Suprapubic skin (tissue), 4 donors: ENCODE data around the gene STIP1. TPM values are rescaled to one million over a fixed set of nuclear protein-coding genes. Genes with fewer than 3 reads are reported as not detected.

Experiments
- DNase-seq, 2 donors: peaks; one replicate each; pipeline ENCODE4 v3.0.0-alpha.2; 2019; ENCODE audit warnings: low spot score in 2 of 2
- H3K27ac ChIP-seq: fragments of 200-600 bp; sonication (generic); one replicate; pipeline ENCODE4 v1.5.1; 2019
- H3K27me3 ChIP-seq: fragments of 200-600 bp; sonication (generic); one replicate; pipeline ENCODE4 v1.5.1; 2019
- H3K36me3 ChIP-seq: fragments of 200-600 bp; sonication (generic); one replicate; pipeline ENCODE4 v1.5.1; 2019
- H3K4me1 ChIP-seq: fragments of 200-600 bp; sonication (generic); one replicate; pipeline ENCODE4 v1.5.1; 2019
- H3K4me3 ChIP-seq: fragments of 200-600 bp; sonication (generic); one replicate; pipeline ENCODE4 v1.5.1; 2019; ENCODE audit warnings: mild to moderate bottlenecking
- H3K9me3 ChIP-seq: fragments of 200-600 bp; sonication (generic); one replicate; pipeline ENCODE4 v1.5.1; 2019
- CTCF ChIP-seq, 2 donors: fragments of 200-600 bp in 1 of 2; fragments of 450-650 bp in 1 of 2; sonication (generic) in 1 of 2; IDR thresholded peaks; one replicate each; pipeline ENCODE4 v1.5.1; 2016 to 2019; ENCODE audit warnings: antibody characterized with exemption in 2 of 2, mild to moderate bottlenecking in 1 of 2, moderate library complexity in 1 of 2
- EP300 ChIP-seq: sonication (generic); formaldehyde crosslinking; IDR thresholded peaks from one replicate; pipeline ENCODE4 v1.6.1; 2017; ENCODE audit warnings: antibody characterized with exemption
- POLR2A ChIP-seq, 2 donors: fragments of 450-650 bp; IDR thresholded peaks; one replicate each; pipeline ENCODE4 v1.6.1; 2017; ENCODE audit warnings: antibody characterized with exemption in 2 of 2, mild to moderate bottlenecking in 2 of 2, moderate library complexity in 2 of 2
- POLR2AphosphoS5 ChIP-seq, 3 donors: sonication (generic); formaldehyde crosslinking; IDR thresholded peaks; one replicate each; pipeline ENCODE4 v1.6.1; 2017; ENCODE audit warnings: antibody characterized with exemption in 3 of 3
- WGBS: methylation state at CpG from one replicate; pipeline ENCODE4 v1.1.5; 2018; 5-methylcytosine and 5-hydroxymethylcytosine counted together
- total RNA-seq, 4 donors: library from RNA; depleted of rRNA; stranded (reverse); fragments of >200 nt; gene quantifications; one replicate each; pipeline ENCODE4 v1.1.0, GENCODE V29; 2016

The STIP1 gene
- total RNA-seq, 4 donors from 2014 or later, result 47.1 to 93.9 (median 87.4) TPM

GRCh38 chr11:64253481-64253880, 67.5 kb downstream of the STIP1 start:
- TF ChIP-seq EP300 (no peak), POLR2A (IDR thresholded peaks at IDR 0.05) (no peak), POLR2AphosphoS5 (IDR thresholded peaks at IDR 0.05) (no peak), CTCF (IDR thresholded peaks at IDR 0.05) (no peak)
- Histone ChIP-seq H3K27ac (no peak overlapping the region), H3K36me3 (peaks cover 41% of the 10 kb centered on the region), H3K27me3 (no peaks in the 10 kb centered on the region), H3K4me3 (no peak overlapping the region), H3K4me1 (peaks cover 33% of the 10 kb centered on the region), H3K9me3 (no peaks in the 10 kb centered on the region)
- 52% methylated on average over 2 of the region's 5 CpGs for WGBS
- no peak for DNase-seq

Other genes with a start within 250 kb of the STIP1 start
- 10 to 100 TPM in 1 of 4 donors, 1 to 10 TPM in 3; 5.4 to 19.2 (median 8.2) TPM for gene NAA40, start 247.2 kb upstream of the STIP1 start, total RNA-seq
- gene COX8A, start 211.6 kb upstream of the STIP1 start, total RNA-seq, result 100 to 1,000 TPM; 352 to 718 (median 708) TPM
- gene OTUB1, start 199.7 kb upstream of the STIP1 start, total RNA-seq, result 100 to 1,000 TPM in 1 of 4 donors, 10 to 100 TPM in 3; 78.4 to 117 (median 93.5) TPM
- not detected for gene FLRT1, start 150.2 kb upstream of the STIP1 start, total RNA-seq
- gene MACROD1, start 20.1 kb upstream of the STIP1 start, total RNA-seq, result 10 to 100 TPM; 29.2 to 64.6 (median 46.2) TPM
- gene FERMT3, start 20.6 kb downstream of the STIP1 start, total RNA-seq, result 10 to 100 TPM in 2 of 4 donors, 1 to 10 TPM in 2; 4.7 to 22.2 (median 8.2) TPM
- gene TRPT1, start 40.0 kb downstream of the STIP1 start, total RNA-seq, result 10 to 100 TPM; 48.4 to 62.2 (median 52.8) TPM
- 10 to 100 TPM; 44.5 to 66.1 (median 54.4) TPM for gene NUDT22, start 40.1 kb downstream of the STIP1 start, total RNA-seq
- 10 to 100 TPM; 26.9 to 55.1 (median 37.3) TPM for gene DNAJC4, start 44.4 kb downstream of the STIP1 start, total RNA-seq
- gene VEGFB, start 48.4 kb downstream of the STIP1 start, total RNA-seq, result 10 to 100 TPM; 56.1 to 75.0 (median 65.5) TPM
- gene FKBP2, start 54.9 kb downstream of the STIP1 start, total RNA-seq, result 10 to 100 TPM; 43.9 to 64.7 (median 53.4) TPM
- gene PPP1R14B, start 60.8 kb downstream of the STIP1 start, total RNA-seq, result 100 to 1,000 TPM; 127 to 220 (median 158) TPM
- gene PLCB3, start 65.4 kb downstream of the STIP1 start, total RNA-seq, result 10 to 100 TPM; 33.3 to 46.9 (median 36.3) TPM
- gene BAD, start 98.5 kb downstream of the STIP1 start, total RNA-seq, result 10 to 100 TPM; 57.1 to 71.9 (median 64.4) TPM
- gene GPR137, start 99.7 kb downstream of the STIP1 start, total RNA-seq, result 10 to 100 TPM; 17.8 to 30.0 (median 19.7) TPM
- gene KCNK4, start 105.1 kb downstream of the STIP1 start, total RNA-seq, result not detected
- not detected for gene CATSPERZ, start 114.2 kb downstream of the STIP1 start, total RNA-seq
- gene ESRRA, start 119.4 kb downstream of the STIP1 start, total RNA-seq, result 10 to 100 TPM; 65.0 to 93.6 (median 74.3) TPM
- 100 to 1,000 TPM; 170 to 332 (median 255) TPM for gene TRMT112, start 131.4 kb downstream of the STIP1 start, total RNA-seq
- 100 to 1,000 TPM; 130 to 227 (median 187) TPM for gene PRDX5, start 131.9 kb downstream of the STIP1 start, total RNA-seq
- 1 to 10 TPM; 3.3 to 8.3 (median 5.4) TPM for gene CCDC88B, start 154.0 kb downstream of the STIP1 start, total RNA-seq
- 10 to 100 TPM; 29.4 to 46.0 (median 39.6) TPM for gene RPS6KA4, start 173.0 kb downstream of the STIP1 start, total RNA-seq